NOMO-1 treated with DMSO at 0.1 percent for 48 hours (cell line): ENCODE results near the gene SP3.
"Not testable (repeated sequence)": the region's sequence is repeated elsewhere in the genome, so short reads cannot be mapped to it uniquely, and the experiment has no call there.

Experiments
- DNase-seq: peaks from one replicate; lab custom pipeline; 2025; ENCODE audit not compliant: unreplicated experiment; lab: John Stamatoyannopoulos, UW

The SP3 gene

DNA sequence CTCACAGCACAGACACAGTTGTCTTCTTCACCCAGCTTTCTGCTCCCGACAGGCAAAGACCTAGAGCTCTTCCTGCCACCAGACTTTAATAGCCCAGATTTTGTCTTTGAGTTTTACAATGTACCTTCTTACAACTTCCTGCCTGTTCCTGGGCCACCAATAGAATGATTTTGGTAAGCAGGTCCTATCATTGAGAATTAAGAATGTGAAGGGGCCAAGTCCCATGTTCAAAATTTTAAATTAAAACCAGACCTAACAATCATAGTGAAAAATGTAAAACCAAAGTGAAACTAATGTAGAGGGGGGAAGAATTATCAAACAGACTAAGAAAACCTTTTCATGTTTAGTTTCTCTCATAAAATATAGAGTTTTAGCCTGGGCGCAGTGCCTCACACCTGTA, 72.8 kb downstream of the SP3 start:
- no peak for DNase-seq

DNA sequence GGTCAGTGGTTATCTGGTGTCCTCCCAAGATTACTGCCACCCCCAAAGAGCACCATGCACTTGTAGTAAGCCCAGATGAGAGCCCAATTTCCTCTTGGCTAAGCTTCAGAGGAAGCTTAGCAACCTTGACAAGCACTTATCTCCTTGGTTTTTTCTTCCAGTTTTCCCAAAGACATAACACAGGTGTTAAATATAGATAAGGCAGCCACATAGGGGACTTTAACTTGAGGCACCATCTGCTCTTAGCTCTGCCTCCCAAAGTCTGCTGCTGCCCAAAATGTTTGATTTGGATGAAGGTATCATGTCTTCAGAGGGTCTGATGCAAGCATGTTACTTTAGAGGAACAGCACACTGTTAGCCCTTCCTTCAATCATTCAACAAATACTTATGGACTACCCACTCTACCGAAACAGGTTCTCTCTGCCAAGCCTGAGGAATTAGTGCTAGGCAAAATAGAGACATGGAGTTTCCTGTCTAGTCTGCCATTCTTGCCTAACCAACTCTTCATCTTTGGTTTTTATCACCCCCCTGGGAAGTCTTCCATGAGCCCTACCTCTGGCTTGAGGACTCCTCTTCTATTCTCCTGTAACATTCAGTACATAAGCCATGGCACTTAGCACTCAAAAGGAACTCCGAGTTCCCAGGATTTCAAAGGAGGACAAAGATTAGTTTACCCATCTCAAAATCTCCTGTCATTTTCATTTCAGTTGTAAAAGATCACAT, 73.7 kb downstream of the SP3 start:
- DNase-seq = no peak

DNA sequence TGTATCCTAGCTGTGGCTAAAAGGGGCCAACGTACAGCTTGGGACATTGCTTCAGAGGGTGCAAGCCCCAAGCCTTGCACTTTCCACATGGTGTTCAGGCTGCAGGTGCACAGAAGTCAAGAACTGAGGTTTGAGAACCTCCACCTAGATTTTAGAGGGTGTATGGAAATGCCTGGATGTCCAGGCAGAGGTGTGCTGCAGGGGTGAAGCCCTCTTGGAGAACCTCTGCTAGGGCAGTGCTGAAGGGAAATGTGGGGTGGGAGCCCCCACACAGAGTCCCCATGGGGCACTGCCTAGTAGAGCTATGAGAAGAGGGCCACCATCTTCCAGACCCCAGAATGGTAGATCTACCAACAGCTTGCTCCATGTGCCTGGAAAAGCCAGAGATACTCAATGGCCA, 75.7 kb downstream of the SP3 start:
- DNase-seq = not testable (repeated sequence)

DNA sequence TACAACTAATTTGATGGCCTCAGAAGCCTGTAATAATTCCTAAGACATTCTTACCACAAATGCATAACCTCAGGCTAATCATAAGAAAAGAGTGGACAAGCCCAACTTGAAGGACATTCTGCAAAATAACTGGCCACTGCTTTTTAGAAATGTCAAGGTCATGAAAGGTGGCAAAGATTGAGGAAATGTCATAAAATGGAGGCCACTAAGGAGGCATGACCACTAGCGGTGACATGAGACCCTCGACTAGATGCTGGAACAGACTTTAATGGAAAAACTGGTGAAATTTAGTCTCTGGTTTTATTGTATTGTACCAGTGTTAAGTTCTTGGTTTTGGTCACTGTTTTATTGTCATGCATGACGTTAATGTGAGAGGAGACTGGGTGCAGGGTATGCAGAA, 78.6 kb downstream of the SP3 start:
- no peak for DNase-seq

DNA sequence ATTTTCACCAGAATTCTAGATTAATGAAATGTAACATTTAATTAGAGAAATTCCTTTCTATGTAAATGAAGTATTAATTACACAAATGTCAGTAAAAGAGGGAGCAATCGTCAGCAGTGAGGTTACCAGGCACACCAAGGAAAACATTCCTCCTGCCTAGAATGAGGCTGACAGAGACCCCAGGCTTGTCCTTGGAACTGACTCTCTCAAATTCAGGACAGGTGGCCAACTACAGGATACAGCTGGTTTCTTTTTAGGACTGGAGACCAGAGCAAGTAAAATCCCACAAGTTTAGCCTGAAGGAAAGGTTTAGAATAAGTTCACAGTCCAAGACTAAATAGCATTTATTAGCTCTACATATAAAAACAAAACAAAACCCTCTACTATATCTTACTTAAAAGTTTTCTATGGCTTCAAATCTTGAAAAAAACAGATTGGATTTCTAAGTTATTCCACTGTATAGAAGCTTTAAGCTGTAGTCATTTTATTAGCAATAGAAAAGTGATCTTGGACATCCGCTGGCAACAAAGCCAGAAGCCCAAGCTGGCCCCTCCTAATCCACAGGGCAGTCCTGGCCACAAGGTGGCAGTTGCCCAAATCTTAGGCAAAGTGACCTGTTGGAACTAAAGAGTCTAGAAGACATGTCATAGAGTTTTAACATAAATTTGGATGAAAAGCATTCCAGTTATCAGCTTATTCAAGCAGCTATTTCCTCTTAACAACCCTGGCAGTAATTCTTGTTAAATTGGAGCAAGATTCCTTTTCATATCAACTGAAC, 81.0 kb downstream of the SP3 start:
- DNase-seq = no peak

DNA sequence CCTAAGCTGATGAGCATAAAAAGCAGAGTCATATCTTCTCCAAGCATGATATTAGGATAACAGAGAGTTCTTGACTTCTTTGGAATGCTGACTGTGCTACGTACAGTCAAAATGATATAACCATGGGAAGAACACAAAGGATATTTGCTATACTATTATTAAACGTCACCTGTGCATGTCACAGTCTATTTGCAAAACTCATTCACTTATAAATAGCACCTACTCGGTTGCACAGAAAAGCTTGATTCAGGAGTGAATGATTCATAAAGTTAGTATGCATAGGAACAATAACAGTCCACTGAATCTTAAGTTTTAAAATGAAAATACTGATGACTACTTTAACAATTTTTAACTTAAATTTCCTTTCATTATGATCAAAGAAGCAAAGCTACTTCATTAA, 83.3 kb downstream of the SP3 start:
- DNase-seq = no peak

DNA sequence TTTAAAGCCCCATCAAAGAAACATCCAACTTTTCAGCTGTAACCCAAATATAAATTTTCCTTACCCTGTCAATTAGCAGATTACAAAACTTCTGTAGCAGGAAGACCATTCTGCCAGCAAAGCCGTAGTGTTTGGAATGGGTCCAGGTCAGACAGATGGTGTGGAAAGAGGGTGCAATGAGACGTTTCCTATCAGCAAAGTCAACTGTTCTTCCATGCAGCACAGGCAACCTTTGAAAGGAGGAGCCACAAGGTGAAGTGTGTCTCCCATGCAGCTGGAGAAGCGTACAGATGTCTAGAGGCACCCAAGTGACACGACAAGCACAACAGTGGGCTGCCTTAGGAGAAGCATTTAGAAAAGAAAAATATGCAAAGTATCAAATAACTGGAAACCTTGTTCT, 83.7 kb downstream of the SP3 start:
- DNase-seq = no peak

DNA sequence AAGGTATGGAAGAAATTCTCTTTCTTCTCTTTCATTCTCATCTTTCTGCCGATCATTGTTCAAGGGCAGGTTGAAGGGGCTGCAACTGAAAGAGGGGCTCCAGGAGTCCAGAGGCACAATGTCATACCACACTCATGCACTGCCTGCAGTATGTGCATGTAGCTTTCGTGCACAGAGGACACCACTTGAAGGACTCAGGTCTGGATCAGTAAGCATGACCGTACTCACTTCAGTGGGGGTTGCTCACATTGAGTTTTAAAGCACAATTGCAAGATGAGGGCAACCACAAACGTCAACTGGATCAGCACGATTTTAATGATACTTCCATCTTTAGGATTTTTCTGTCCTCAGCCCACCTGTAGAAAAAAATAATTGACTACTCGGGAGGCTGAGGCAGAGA, 84.6 kb downstream of the SP3 start:
- no peak for DNase-seq

DNA sequence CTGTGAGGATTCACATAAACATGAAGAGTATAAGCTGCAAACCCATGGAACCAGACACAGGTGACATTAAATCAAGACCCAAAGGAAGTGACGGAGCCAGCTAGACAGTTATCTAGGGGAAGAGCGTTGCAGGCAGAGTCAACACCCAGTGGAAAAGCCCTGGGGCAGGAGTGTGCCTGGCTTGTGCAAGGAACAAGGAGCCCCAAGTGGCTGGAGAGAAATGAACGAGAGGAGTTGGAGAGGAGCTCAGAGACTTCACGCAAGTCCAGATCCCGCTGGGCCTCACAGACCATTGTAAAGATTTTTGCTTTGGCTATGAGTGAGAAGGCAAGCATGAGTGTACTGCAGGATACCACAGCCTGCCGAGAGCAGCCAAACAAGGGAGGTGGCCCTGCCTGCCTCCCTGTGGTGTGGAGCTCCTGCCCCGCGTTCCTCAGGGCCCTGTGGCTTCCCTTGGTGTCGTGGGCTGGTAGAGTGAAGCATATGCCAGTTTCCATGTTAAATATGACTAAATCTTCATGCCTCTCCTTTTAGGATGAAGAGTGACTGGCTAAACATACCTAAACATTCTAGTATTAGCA, 88.2 kb downstream of the SP3 start:
- no peak for DNase-seq

DNA sequence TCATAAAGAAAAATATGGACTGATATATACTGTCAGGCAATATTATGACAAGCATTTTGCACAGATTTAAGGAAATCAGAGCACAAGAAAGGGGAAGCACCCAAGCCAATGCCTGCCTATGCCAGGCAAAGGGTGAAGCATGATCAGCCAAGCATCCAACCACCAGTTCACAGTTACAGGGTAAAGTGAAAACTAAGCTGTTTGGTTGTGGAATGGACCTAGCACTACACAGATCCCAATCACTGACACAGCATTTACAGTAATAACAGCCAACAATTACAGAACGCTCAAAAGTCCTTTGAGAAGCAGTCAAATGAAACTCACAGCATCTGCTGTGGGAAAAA, 90.3 kb downstream of the SP3 start:
- peak; percentile 39 for DNase-seq

DNA sequence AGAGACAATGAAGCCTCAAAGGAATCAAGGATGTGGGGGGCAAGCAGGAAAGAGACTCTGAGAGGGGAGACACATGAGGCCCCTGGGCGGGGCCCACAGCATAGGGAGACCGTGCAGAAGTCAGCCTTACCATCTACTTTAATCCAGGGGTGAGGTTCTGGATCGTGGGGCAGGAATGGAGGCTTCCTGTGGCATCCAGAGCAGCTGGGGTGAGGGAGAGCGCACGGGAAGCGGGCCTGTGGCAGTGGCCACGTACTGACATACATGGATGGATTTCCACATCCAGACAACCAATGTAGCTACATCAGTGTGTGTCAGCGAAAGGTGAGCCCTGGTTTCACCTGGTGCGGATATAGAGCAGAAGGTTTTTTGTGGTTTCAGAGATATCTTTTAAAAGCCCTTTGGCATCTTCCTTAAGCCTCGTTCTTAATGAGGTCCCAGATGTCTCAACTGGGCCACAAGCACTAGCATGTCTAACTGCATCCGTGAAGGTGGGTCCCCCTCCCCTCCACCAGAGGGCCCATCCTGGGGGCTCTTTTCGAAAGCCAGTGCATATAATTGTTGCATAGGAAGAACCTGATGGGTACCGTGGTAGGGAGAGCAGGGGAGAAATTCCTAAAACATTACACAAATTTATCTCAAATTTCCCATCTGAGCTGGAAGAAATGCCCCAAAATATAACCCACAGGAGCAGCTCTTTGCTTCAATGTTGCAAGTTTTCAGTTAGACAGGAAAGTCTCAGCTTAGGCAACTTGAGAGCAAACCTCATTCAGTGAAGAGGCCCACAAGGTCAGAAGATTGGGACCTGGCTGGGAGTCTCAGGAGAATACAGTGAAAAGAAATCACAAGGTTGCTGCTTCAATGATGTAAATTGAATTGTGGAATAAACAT, 90.9 kb downstream of the SP3 start:
- no peak for DNase-seq

DNA sequence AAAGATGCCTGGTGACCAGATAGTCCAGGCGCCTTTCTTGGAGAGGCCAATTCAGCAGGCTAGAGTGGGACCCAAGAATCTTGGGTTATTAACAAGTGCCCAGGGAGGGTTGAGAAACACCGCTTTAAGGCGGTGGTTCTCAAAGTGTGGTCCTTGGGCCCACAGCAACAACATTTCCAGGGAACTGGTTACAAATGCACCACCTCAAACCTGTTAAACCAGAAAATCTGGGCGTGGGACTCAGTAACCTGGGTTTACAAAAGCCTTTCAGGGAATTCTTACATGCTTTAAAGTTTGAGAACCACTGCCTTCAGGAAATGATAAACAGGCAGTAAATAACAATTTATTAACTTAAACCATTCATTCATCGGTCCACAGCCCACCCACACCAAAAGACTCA, 92.5 kb downstream of the SP3 start:
- no peak for DNase-seq

DNA sequence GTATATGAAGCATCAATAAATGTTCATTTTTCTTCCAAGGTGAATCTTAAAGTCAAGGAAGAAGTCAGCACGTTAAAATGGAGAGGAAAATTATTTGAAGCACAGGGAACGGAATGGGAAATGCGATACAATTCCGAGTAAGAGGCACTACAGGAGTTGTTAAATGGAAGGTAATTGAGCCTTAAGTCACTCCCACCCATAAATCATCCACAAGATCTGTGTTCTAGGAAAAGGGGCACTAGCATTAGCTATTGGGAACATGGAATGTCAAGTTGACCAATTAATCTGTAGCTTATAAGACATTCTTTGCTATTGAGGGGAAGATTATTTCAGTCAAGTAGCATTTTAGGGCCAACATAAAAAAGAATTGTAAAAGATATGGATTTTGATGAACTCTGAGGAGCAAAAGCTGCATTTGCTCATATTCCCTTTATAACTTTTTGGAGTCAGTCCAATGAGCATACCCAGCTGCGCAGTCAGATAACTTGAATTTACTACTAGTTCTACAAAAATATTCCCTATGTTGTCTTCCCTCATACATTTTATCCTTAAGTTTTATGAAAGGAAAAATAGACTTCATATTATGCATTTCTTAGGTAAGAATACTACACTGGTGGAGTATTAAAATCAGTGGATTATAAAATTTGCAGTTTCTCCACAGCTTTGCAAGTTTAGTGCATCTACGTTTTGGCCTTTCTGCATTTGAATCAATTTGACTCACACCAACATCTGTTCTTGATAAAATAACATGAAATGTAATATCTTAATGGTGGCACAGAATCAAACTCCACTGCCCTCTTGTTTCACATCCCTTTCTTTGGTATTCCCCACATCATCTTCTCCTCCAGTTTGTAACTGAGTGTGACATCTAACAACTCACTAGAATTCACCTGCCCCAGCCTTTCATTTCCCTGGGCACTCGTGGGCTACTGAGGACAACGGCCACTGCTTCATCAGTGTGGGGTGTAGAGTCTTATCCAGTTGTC, 95.6 kb downstream of the SP3 start:
- no peak for DNase-seq

DNA sequence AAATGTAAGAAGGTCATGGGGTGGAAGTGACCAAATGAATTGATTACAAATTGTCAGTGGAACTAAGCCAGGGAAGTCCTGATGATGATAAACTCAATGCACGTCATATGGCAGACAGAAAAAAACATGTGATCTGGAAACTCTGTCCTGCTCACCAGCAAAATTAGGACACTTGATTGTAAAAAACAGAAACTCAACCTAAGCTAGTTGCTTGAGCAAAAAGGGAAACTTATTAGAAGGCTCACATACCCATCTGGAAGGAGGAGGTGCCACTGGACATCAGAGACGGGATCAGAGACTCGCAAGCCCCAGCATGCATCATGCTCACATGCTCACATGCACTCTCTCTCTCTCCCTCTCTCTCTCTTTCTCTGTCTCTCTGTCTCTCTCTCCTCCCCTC, 96.8 kb downstream of the SP3 start:
- DNase-seq = no peak

DNA sequence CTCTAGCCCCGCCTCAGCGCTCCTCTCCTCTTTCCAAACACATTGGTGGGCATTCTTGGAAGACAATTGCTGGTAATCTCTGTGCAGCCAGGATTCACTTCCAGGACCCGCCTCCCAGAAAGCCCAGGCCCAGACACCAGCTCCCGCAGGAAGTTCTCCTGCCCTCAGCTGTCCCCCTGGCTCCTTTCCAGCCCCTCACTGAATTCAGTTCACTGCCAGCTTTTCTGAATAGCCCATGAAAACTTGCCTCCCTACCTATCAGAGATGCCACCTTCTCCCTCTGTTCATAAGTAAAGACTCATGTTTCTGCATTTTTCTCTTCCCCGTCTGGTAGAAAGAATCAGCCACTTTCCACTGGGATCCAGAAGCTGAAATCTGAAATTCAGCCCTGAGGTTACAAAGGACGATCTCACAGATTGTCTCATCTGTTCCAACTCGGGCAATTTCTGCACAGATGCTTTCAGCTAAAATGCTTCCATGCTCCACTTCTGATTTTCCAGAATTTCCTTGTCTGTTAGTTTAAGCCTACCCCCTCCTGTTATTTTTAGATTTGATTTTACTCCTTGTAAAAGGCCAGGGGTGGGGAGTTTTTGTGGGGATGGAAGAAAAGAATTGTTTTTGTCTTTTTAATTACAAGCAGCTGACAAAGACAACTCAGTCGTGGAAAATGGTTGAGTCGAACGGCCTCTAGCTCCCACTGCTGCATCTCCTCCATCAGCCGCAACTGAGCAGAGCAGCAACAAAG, 98.1 kb downstream of the SP3 start:
- no peak for DNase-seq

DNA sequence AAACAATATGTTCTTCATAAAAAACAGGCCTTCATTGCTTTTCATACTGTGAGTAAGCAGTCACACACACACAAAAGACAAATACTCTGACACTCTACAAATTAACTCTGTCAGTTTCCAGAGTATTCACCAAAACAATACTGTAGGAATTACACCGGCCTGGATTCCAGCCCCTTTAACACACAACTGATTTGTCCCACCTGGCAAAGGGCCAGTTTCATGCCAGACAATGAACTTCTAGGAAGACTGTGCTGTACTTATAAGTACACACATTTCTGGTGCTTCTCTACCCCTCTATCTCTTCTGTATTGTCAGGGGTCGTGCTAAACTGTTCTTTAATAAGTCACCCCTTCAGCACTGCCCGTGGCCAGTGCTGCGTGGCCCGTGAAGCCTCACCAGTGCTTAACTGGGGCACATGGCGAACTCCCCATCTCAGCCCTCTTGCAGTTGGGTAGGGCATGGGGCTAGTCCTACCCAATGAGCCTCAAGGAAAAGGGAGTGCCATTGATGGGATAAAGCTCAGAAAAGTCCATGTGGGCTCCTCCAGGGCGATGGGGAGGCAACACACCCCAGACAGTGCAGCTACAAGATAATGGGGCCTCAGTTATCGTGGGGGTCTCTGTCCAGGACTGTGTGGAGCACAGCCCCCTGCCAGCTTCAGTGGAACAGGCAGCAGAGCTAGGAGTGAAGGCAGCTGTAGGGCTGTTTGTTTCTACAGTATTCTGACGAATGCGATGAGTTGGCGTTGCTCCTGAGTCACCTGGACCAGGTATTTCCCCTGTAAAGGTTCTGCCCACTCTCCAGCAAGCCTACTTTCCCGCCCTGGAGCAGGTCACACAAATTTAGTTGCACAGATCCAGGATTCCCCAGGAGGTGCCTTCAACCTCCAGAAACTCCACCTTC, 99.0 kb downstream of the SP3 start:
- DNase-seq = no peak

DNA sequence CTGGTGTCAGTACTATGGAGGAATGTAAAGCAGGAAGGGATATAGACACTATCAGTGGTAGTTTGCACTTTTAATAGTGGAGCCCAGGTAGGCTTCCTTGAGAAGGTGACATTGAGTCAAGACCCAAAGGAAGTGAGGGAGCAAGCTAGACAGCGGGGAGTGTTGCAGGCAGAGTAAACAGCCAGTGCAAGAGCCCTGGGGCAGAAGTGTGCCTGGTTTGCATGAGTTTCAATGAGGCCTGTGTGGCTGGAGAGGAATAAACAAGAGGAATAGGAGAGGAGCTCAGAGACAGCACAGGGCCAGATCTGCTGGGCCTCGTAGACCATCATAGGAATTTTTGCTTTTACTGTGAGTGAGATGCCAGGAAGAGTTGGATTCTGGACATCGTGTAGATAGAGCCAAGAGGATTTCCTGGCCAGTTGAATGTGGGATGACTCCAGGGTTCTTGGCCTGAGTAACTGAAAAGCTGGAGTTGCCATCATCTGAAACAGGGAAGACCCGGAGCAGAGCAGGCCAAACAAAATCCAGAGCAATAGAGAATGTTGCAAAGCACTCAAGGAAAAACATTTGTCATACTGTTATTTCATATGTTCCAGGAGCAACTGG, 102.5 kb downstream of the SP3 start:
- DNase-seq = no peak

DNA sequence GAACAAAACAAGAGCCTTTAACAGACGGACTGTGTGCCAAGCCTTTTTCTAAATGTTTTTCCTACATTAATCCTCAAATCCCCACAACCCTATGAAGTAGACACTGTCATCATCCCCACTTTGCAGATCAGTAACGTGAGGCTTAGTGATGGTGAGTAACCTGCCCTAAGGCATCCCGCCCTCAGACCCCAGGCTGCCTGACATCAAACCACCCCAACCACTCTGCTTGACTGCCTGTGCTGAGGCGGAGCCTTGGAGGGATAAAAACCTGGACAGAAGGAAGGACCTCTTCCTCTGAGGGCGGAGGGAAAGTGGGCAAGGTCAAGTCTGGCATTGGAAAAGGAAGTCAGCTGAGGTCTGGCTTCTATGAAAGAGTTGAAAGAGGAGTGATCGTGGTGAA, 104.6 kb downstream of the SP3 start:
- DNase-seq = no peak
